Measurements from ENCODE around the gene EXOC1L. TPM values are rescaled to one million over a fixed set of nuclear protein-coding genes. Genes with fewer than 3 reads are reported as not detected.

The EXOC1L gene
- not detected for polyA plus RNA-seq (2012; ENCODE audit: insufficient read depth, insufficient read length)

GRCh38 chr4:55819634-55820033 is at the start of gene EXOC1L:
EXOC1L (plus strand) TSS chr4:55819790; CDS start chr4:55820027, 237 bp downstream.
- no peak within 1 kb of the TSS for H3K4me3 ChIP-seq (ENCODE audit: low read length)
- DNase-seq (ENCODE audit: low read depth, low spot score) = no peak

- H3K4me3 ChIP-seq (ENCODE audit: low read length) = no peak overlapping the region
- no peak for DNase-seq (ENCODE audit: low read depth, low spot score)
Observed at GRCh38 chr4:55770662-55771061, 48.9 kb upstream of the EXOC1L start.

- DNase-seq (ENCODE audit: low read depth, low spot score) = no peak
- no peak overlapping the region for H3K4me3 ChIP-seq (ENCODE audit: low read length)
Observed at GRCh38 chr4:55781341-55781740, 38.2 kb upstream of the EXOC1L start.

GRCh38 chr4:55781812-55782211 is 37.8 kb upstream of the EXOC1L start:
- no peak overlapping the region for H3K4me3 ChIP-seq (ENCODE audit: low read length)

GRCh38 chr4:55783584-55783983 is 36.0 kb upstream of the EXOC1L start:
- no peak for DNase-seq (ENCODE audit: low read depth, low spot score)
- H3K4me3 ChIP-seq (ENCODE audit: low read length) = no peak overlapping the region

More at GRCh38 chr4:55781812-55782211, 37.8 kb upstream of the EXOC1L start:
- DNase-seq (ENCODE audit: low read depth, low spot score) = no peak

- DNase-seq (ENCODE audit: low read depth, low spot score) = no peak
- no peak overlapping the region for H3K4me3 ChIP-seq (ENCODE audit: low read length)
Observed at GRCh38 chr4:55784747-55785146, 34.8 kb upstream of the EXOC1L start.

- DNase-seq (ENCODE audit: low read depth, low spot score) = no peak
- no peak overlapping the region for H3K4me3 ChIP-seq (ENCODE audit: low read length)
Observed at GRCh38 chr4:55791666-55792065, 27.9 kb upstream of the EXOC1L start.

GRCh38 chr4:55793479-55793878 is 26.1 kb upstream of the EXOC1L start:
- DNase-seq (ENCODE audit: low read depth, low spot score) = no peak
- no peak overlapping the region for H3K4me3 ChIP-seq (ENCODE audit: low read length)

GRCh38 chr4:55794053-55794452 is 25.5 kb upstream of the EXOC1L start:
- DNase-seq (ENCODE audit: low read depth, low spot score) = no peak
- no peak overlapping the region for H3K4me3 ChIP-seq (ENCODE audit: low read length)

GRCh38 chr4:55795341-55795740 is 24.2 kb upstream of the EXOC1L start:
- no peak overlapping the region for H3K4me3 ChIP-seq (ENCODE audit: low read length)
- no peak for DNase-seq (ENCODE audit: low read depth, low spot score)

- no peak overlapping the region for H3K4me3 ChIP-seq (ENCODE audit: low read length)
- no peak for DNase-seq (ENCODE audit: low read depth, low spot score)
Observed at GRCh38 chr4:55801498-55801897, 18.1 kb upstream of the EXOC1L start.

- no peak overlapping the region for H3K4me3 ChIP-seq (ENCODE audit: low read length)
- DNase-seq (ENCODE audit: low read depth, low spot score) = no peak
Observed at GRCh38 chr4:55807556-55807955, 12.0 kb upstream of the EXOC1L start.

- DNase-seq (ENCODE audit: low read depth, low spot score) = no peak
- H3K4me3 ChIP-seq (ENCODE audit: low read length) = no peak overlapping the region
Observed at GRCh38 chr4:55808186-55808585, 11.4 kb upstream of the EXOC1L start.

- DNase-seq (ENCODE audit: low read depth, low spot score) = no peak
- H3K4me3 ChIP-seq (ENCODE audit: low read length) = no peak overlapping the region
Observed at GRCh38 chr4:55808632-55809031, 11.0 kb upstream of the EXOC1L start.

- DNase-seq (ENCODE audit: low read depth, low spot score) = no peak
- no peak overlapping the region for H3K4me3 ChIP-seq (ENCODE audit: low read length)
Observed at GRCh38 chr4:55817691-55818090, 1.9 kb upstream of the EXOC1L start.

- DNase-seq (ENCODE audit: low read depth, low spot score) = no peak
- H3K4me3 ChIP-seq (ENCODE audit: low read length) = no peak overlapping the region
Observed at GRCh38 chr4:55820279-55820678, 689 bp downstream of the EXOC1L start.

- no peak for DNase-seq (ENCODE audit: low read depth, low spot score)
- no peak overlapping the region for H3K4me3 ChIP-seq (ENCODE audit: low read length)
Observed at GRCh38 chr4:55822329-55822728, 2.7 kb downstream of the EXOC1L start.

- no peak overlapping the region for H3K4me3 ChIP-seq (ENCODE audit: low read length)
- DNase-seq (ENCODE audit: low read depth, low spot score) = no peak
Observed at GRCh38 chr4:55824865-55825264, 5.3 kb downstream of the EXOC1L start.

- DNase-seq (ENCODE audit: low read depth, low spot score) = no peak
- no peak overlapping the region for H3K4me3 ChIP-seq (ENCODE audit: low read length)
Observed at GRCh38 chr4:55826986-55827385, 7.4 kb downstream of the EXOC1L start.

- DNase-seq (ENCODE audit: low read depth, low spot score) = no peak
- H3K4me3 ChIP-seq (ENCODE audit: low read length) = no peak overlapping the region
Observed at GRCh38 chr4:55827582-55827981, 8.0 kb downstream of the EXOC1L start.

GRCh38 chr4:55830048-55830447 is 10.5 kb downstream of the EXOC1L start:
- no peak for DNase-seq (ENCODE audit: low read depth, low spot score)

GRCh38 chr4:55830716-55831115 is 11.1 kb downstream of the EXOC1L start:
- no peak overlapping the region for H3K4me3 ChIP-seq (ENCODE audit: low read length)

More at GRCh38 chr4:55830048-55830447, 10.5 kb downstream of the EXOC1L start:
- H3K4me3 ChIP-seq (ENCODE audit: low read length) = no peak overlapping the region

More at GRCh38 chr4:55830716-55831115, 11.1 kb downstream of the EXOC1L start:
- no peak for DNase-seq (ENCODE audit: low read depth, low spot score)

Data from Jurkat, Clone E6-1 (cell line).